Small intestine (tissue), 7 donors: ENCODE results near the gene ABTB2. TPM values are rescaled to one million over a fixed set of nuclear protein-coding genes. Genes with fewer than 3 reads are reported as not detected.

Experiments
- DNase-seq, 2 donors: peaks; one replicate each; pipeline versions ENCODE4 v3.0.0 to v3.0.0-alpha.2; 2013
- FAIRE-seq: peaks from 2 replicates; lab custom pipeline; 2012; peaks lifted over from hg19 to GRCh38; lab: Jason Lieb, UNC
- H3K27ac ChIP-seq, 3 donors: one replicate each; pipeline ENCODE4 v1.5.1; 2013; ENCODE audit warnings: low read length in 2 of 3, mild to moderate bottlenecking in 2 of 3, control low read depth in 1 of 3, inconsistent platforms in 1 of 3, low read depth in 1 of 3, moderate library complexity in 1 of 3
- H3K27me3 ChIP-seq, 3 donors: one replicate each; pipeline ENCODE4 v1.6.1; 2013; ENCODE audit warnings: low read length in 3 of 3, inconsistent platforms in 1 of 3; ENCODE audit not compliant: control insufficient read depth in 3 of 3, insufficient read depth in 3 of 3
- H3K36me3 ChIP-seq, 3 donors: one replicate each; pipeline ENCODE4 v1.6.1; 2013; ENCODE audit warnings: low read length in 3 of 3, inconsistent platforms in 1 of 3, low read depth in 1 of 3, mild to moderate bottlenecking in 1 of 3, moderate library complexity in 1 of 3; ENCODE audit not compliant: control insufficient read depth in 3 of 3, insufficient read depth in 2 of 3
- H3K4me1 ChIP-seq, 3 donors: one replicate each; pipeline ENCODE4 v1.6.1; 2013; ENCODE audit warnings: low read length in 2 of 3, inconsistent platforms in 1 of 3, low read depth in 1 of 3, mild to moderate bottlenecking in 1 of 3, moderate library complexity in 1 of 3; ENCODE audit not compliant: control insufficient read depth in 3 of 3, insufficient read depth in 2 of 3
- H3K4me3 ChIP-seq, 3 donors: one replicate each; pipeline ENCODE4 v1.5.1; 2013; ENCODE audit warnings: low read length in 3 of 3, control low read depth in 1 of 3, inconsistent platforms in 1 of 3, low read depth in 1 of 3, mild to moderate bottlenecking in 1 of 3, moderate library complexity in 1 of 3
- H3K9me3 ChIP-seq, 2 donors: one replicate each; pipeline ENCODE4 v1.6.1; 2013; ENCODE audit warnings: low read depth in 1 of 2, low read length in 1 of 2; ENCODE audit not compliant: control insufficient read depth in 2 of 2, insufficient read depth in 1 of 2
- WGBS, 3 donors: extraction: QIAGEN DNeasy Blood & Tissue Kit; methylation state at CpG; one replicate each; pipeline ENCODE4 v1.1.7; 2013; 5-methylcytosine and 5-hydroxymethylcytosine counted together
- polyA plus RNA-seq, 4 donors: library from polyadenylated mRNA; stranded (reverse) in 3 of 4; unstranded in 1 of 4; fragments of 200-250 nt in 3 of 4; fragments of 120-200 nt in 1 of 4; gene quantifications; one replicate each; pipeline versions ENCODE4 v1.2.1 to v1.2.3, GENCODE V29; 2013
- donor health status: healthy with polysubstance abuse.
- donor health status: control.
- donor health status: control.
- donor health status: Bipolar disorder and iron deficiency.
- donor health status: healthy.

Gene ABTB2
- polyA plus RNA-seq, 4 donors, result 0.64 to 25.1 (median 13.5) TPM

- no peaks in the 10 kb centered on the region for H3K9me3 ChIP-seq
- 86 to 94% (median 94%) methylated on average over 5 of the region's 5 CpGs for WGBS, 3 donors
- FAIRE-seq (no peak), DNase-seq (no peak)
- peaks cover 0 to 3% (median 0%) of the 10 kb centered on the region in 3 donors for H3K27me3 ChIP-seq
- no peaks in the 10 kb centered on the region for H3K36me3 ChIP-seq
- H3K4me3 ChIP-seq, result no peak overlapping the region
- peaks cover 0 to 9% (median 2%) of the 10 kb centered on the region in 3 donors for H3K4me1 ChIP-seq
- no peak overlapping the region for H3K27ac ChIP-seq
Observed at GRCh38 chr11:34270711-34271110, 87.1 kb downstream of the ABTB2 start.

DNA sequence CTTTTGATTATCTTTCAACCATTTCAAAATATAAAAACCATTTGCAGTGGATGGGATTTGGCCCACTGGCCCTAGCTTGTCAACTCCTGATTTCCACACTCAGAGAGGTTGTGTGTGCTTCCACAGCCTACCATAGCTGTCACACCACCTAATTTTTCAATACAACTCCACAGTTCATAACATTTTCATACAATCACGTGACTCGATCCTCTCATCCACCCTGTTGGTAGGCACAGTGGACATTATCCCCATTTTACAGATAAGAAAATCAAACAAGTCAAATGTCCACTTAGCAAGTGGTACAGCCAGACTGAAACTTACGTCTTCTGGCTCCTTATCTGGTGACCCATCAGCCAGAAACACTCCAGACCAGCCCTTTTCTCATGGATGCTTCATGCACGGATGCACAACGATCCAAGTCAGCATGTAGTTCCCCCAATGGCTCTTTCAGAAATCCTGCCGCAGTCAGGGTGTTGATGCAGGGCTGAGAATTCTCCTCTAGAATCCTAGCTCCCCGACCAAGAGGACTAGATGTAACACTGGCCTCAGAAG lies 88.0 kb downstream of the ABTB2 start:
- Histone ChIP-seq H3K27me3 (peaks cover 0 to 3% (median 0%) of the 10 kb centered on the region in 3 donors), H3K4me3 (no peak overlapping the region), H3K4me1 (peaks cover 0 to 9% (median under 1%) of the 10 kb centered on the region in 3 donors), H3K27ac (no peak overlapping the region), H3K9me3 (no peaks in the 10 kb centered on the region), H3K36me3 (no peaks in the 10 kb centered on the region)
- DNase-seq (no peak), FAIRE-seq (no peak)
- 90 to 92% (median 90%) methylated on average over 7 of the region's 7 CpGs for WGBS, 3 donors

- Histone ChIP-seq H3K27ac (no peak overlapping the region), H3K36me3 (no peaks in the 10 kb centered on the region), H3K9me3 (no peaks in the 10 kb centered on the region), H3K4me3 (no peak overlapping the region), H3K27me3 (peaks cover 0 to 3% (median 0%) of the 10 kb centered on the region in 3 donors), H3K4me1 (peaks cover 0 to 4% (median 0%) of the 10 kb centered on the region in 3 donors)
- DNase-seq, result no peak
- FAIRE-seq, result no peak
- WGBS, 3 donors, result 64 to 82% (median 77%) methylated on average over 6 of the region's 6 CpGs
Observed at GRCh38 chr11:34268906-34269430, 88.8 kb downstream of the ABTB2 start.

DNA sequence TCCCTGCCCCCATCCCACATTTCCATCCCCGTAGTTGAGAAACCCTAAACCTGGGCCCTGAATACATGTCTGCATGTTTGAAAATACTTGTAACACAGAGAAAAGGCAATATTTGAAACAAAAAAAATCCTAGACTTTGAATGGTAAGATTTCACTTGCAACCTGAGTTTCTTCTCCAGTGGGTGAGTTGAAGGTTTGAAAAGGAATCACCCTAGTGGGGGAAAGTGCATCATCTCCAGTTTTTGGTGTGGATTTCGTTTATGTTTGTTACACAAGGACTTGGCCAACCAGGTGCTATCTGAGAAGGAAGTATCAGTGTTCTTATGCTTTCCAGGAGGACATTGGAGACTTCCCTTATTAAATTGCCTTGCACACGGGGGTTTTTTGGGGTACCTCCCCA lies 90.4 kb downstream of the ABTB2 start:
- Histone ChIP-seq H3K4me3 (no peak overlapping the region), H3K36me3 (no peaks in the 10 kb centered on the region), H3K27me3 (peaks cover 0 to 3% (median 0%) of the 10 kb centered on the region in 3 donors), H3K27ac (no peak overlapping the region), H3K4me1 (peaks cover 0 to 8% (median 4%) of the 10 kb centered on the region in 3 donors), H3K9me3 (no peaks in the 10 kb centered on the region)
- no peak for DNase-seq
- WGBS, 3 donors, result 56 to 71% (median 58%) methylated on average over 3 of the region's 3 CpGs
- FAIRE-seq, result no peak

- DNase-seq (no peak), FAIRE-seq (no peak)
- Histone ChIP-seq H3K4me1 (peaks cover 0 to 8% (median 4%) of the 10 kb centered on the region in 3 donors), H3K36me3 (no peaks in the 10 kb centered on the region), H3K9me3 (no peaks in the 10 kb centered on the region), H3K27me3 (peaks cover 0 to 3% (median 0%) of the 10 kb centered on the region in 3 donors), H3K4me3 (no peak overlapping the region), H3K27ac (peak overlapping the region in 1 of 3 donors; percentile 17)
- 30 to 43% (median 35%) methylated on average over 9 to 11 of the region's 11 CpGs for WGBS, 3 donors
Observed at GRCh38 chr11:34267013-34267412, 90.8 kb downstream of the ABTB2 start.

GRCh38 chr11:34266090-34266912 lies 91.5 kb downstream of the ABTB2 start:
- Histone ChIP-seq H3K27me3 (peaks cover 0 to 3% (median 0%) of the 10 kb centered on the region in 3 donors), H3K9me3 (no peaks in the 10 kb centered on the region), H3K4me1 (peaks cover 0 to 8% (median 4%) of the 10 kb centered on the region in 3 donors), H3K27ac (no peak overlapping the region), H3K36me3 (no peaks in the 10 kb centered on the region), H3K4me3 (no peak overlapping the region)
- DNase-seq (no peak), FAIRE-seq (no peak)
- WGBS, 3 donors, result 54 to 74% (median 72%) methylated on average over 11 of the region's 11 CpGs

DNA sequence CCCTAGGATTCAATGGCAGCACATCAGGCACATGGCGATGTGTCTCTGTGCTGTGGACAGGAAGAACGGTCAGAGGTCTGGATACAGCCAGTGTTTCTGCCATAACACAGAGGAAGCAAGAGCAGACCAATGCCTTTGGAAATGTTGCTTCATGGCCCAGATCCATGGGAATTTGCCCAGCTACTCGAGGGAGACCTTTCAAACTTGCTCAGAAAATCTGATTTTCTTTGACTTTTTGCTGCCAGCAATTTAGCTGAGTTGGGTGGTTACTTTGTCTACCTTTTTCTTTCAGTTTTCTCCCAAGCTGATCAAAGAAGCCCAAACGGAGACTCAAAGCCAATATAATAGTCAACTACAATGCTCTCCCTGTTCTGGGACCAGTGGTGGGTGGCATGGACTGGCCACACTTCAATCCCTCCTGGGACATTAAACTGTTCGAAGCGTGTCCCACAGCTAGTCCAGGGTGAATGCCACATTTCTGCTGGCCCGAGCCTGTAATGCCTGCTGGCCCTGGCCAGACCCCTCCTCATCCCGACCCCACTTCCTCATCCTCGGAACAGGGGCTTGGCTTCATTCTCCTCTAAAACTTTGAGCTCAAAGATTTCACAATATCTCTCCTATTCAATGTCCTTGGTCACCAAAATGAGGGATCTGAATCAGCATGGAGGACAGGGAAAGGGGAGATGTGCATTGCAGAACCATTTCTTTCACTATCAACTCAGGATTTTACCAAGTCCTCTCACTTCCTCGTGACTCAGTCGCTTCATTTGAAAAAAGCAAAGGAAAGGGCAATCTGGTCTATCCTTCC lies 93.3 kb downstream of the ABTB2 start:
- 84 to 93% (median 92%) methylated on average over 11 of the region's 11 CpGs for WGBS, 3 donors
- no peak for FAIRE-seq
- H3K27ac ChIP-seq, result no peak overlapping the region

More for the DNA sequence above, 93.3 kb downstream of the ABTB2 start:
- H3K9me3 ChIP-seq, result no peaks in the 10 kb centered on the region
- no peak for DNase-seq
- H3K36me3 ChIP-seq, result no peaks in the 10 kb centered on the region
- peaks cover 0 to 8% (median 7%) of the 10 kb centered on the region in 3 donors for H3K4me1 ChIP-seq
- H3K27me3 ChIP-seq, result no peaks in the 10 kb centered on the region
- no peak overlapping the region for H3K4me3 ChIP-seq
